DND-41 (cell line): ENCODE results near the gene UBE2U.

ENCODE experiments used
- EZH2 ChIP-seq: IDR thresholded peaks from 3 replicates; pipeline ENCODE4 v1.6.1; 2012; ENCODE audit warnings: borderline replicate concordance, low read depth, mild to moderate bottlenecking, moderate library complexity, low read length, inconsistent platforms; ENCODE audit not compliant: severe bottlenecking
- TF ChIP-seq, protein P1 (sequence below): IDR thresholded peaks from 2 replicates; pipeline ENCODE4 v1.5.1; 2012; ENCODE audit warnings: borderline replicate concordance, low read length, moderate library complexity, mild to moderate bottlenecking; ENCODE audit not compliant: poor library complexity, severe bottlenecking; ENCODE audit errors: extremely low read depth

DNA sequence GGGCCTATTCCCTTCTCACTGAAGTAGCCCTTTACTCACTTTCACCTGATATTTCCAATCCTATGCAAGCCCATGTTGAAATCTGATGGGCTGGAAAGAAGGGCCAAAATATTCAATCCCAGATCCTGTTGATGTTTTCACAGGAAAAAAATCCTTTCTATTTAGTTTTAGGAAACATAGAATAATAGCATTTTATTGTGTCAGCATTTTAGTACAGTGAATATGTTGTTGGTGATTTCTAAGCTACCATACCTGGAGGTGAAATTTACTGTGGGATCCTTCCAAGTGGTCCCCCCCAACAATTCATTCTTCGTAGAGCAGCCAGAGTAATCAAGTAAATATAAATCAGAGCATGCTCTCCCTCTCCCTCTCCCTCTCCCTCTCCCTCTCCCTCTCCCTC lies 3.4 kb upstream of the UBE2U start:
- TF ChIP-seq, protein P1, sequence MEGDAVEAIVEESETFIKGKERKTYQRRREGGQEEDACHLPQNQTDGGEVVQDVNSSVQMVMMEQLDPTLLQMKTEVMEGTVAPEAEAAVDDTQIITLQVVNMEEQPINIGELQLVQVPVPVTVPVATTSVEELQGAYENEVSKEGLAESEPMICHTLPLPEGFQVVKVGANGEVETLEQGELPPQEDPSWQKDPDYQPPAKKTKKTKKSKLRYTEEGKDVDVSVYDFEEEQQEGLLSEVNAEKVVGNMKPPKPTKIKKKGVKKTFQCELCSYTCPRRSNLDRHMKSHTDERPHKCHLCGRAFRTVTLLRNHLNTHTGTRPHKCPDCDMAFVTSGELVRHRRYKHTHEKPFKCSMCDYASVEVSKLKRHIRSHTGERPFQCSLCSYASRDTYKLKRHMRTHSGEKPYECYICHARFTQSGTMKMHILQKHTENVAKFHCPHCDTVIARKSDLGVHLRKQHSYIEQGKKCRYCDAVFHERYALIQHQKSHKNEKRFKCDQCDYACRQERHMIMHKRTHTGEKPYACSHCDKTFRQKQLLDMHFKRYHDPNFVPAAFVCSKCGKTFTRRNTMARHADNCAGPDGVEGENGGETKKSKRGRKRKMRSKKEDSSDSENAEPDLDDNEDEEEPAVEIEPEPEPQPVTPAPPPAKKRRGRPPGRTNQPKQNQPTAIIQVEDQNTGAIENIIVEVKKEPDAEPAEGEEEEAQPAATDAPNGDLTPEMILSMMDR: no peak
- TF ChIP-seq EZH2: no peak
